DMS 273 treated with DMSO at 0.1 percent for 48 hours (cell line): ENCODE results near the gene DIO2.

Experiments used
- DNase-seq: peaks from one replicate; lab custom pipeline; 2025; lab: John Stamatoyannopoulos, UW

Gene DIO2

GRCh38 chr14:80211153-80212022 is at the start of gene DIO2:
Gene DIO2, minus strand, starts transcription at chr14:80211504. Its CDS starts 32 bp downstream, at chr14:80211472.
- DNase-seq: no peak

GRCh38 chr14:80260645-80261044 is 49.3 kb upstream of the DIO2 start:
- no peak for DNase-seq

- DNase-seq: no peak
Observed at GRCh38 chr14:80239631-80240030, 28.3 kb upstream of the DIO2 start.

GRCh38 chr14:80237143-80237542 is 25.8 kb upstream of the DIO2 start:
- no peak for DNase-seq

- DNase-seq: no peak
Observed at GRCh38 chr14:80233470-80234089, 22.3 kb upstream of the DIO2 start.

- DNase-seq: no peak
Observed at GRCh38 chr14:80231702-80232101, 20.4 kb upstream of the DIO2 start.

GRCh38 chr14:80223696-80224465 is 12.6 kb upstream of the DIO2 start:
- no peak for DNase-seq

GRCh38 chr14:80216818-80217217 is 5.5 kb upstream of the DIO2 start:
- no peak for DNase-seq

- DNase-seq: no peak
Observed at GRCh38 chr14:80215756-80216581, 4.7 kb upstream of the DIO2 start.

GRCh38 chr14:80215081-80215480 is 3.8 kb upstream of the DIO2 start:
- no peak for DNase-seq

- peak; percentile 13 for DNase-seq
Observed at GRCh38 chr14:80213602-80214001, 2.3 kb upstream of the DIO2 start.

GRCh38 chr14:80212023-80212397 is 706 bp upstream of the DIO2 start:
- DNase-seq: no peak

GRCh38 chr14:80208461-80208860 is 2.8 kb downstream of the DIO2 start:
- DNase-seq: no peak

GRCh38 chr14:80206351-80207080 is 4.8 kb downstream of the DIO2 start:
- no peak for DNase-seq

- no peak for DNase-seq
Observed at GRCh38 chr14:80202888-80203562, 8.3 kb downstream of the DIO2 start.

- no peak for DNase-seq
Observed at GRCh38 chr14:80200093-80200492, 11.2 kb downstream of the DIO2 start.

- DNase-seq: no peak
Observed at GRCh38 chr14:80188571-80188970, 22.7 kb downstream of the DIO2 start.

- DNase-seq: no peak
Observed at GRCh38 chr14:80186301-80186800, 25.0 kb downstream of the DIO2 start.

GRCh38 chr14:80176893-80177292 is 34.4 kb downstream of the DIO2 start:
- DNase-seq: no peak

GRCh38 chr14:80172375-80173051 is 38.8 kb downstream of the DIO2 start:
- no peak for DNase-seq
